T-helper 1 cell treated with Interleukin-12 subunit alpha and Interleukin-12 subunit beta and Interleukin-4 antibody, amounts not matched to agents 30 ng/mL and 1 ng/mL, for 36 hours (primary cell): ENCODE measurements around the gene NAA38. TPM values are rescaled to one million over a fixed set of nuclear protein-coding genes. Genes with fewer than 3 reads are reported as not detected.

Experiments
- intact Hi-C: fragments of 100-400 bp; cut with micrococcal nuclease; formaldehyde crosslinking; loops from one replicate; pipeline ENCODE4 v1.15.1; 2024
- total RNA-seq: library from RNA; stranded (reverse); gene quantifications from 2 replicates; pipeline ENCODE4 v1.2.3, GENCODE V29; 2022

The NAA38 gene
- total RNA-seq, 1 donor from 2014 or later = 51.5 TPM

- intact Hi-C loops = no loop called here
These were observed 48.1 kb downstream of the NAA38 start for GRCh38 chr17:7809086-7809790.

GRCh38 chr17:7807206-7807605 lies 50.2 kb downstream of the NAA38 start:
- intact Hi-C loops = no loop called here

Other genes with a start within 250 kb of the NAA38 start
- gene FXR2, start 242.7 kb downstream of the NAA38 start, total RNA-seq = 32.6 and 40.1 TPM in 2 replicates
- 27.4 and 29.0 TPM in 2 replicates for gene SAT2, start 229.7 kb downstream of the NAA38 start, total RNA-seq
- gene SHBG, start 227.4 kb downstream of the NAA38 start, total RNA-seq = not detected in 2 replicates
- 0.22 and 0.37 TPM in 2 replicates for gene ATP1B2, start 206.6 kb downstream of the NAA38 start, total RNA-seq
- gene TP53, start 170.1 kb downstream of the NAA38 start, total RNA-seq = 207 and 218 TPM in 2 replicates
- 19.7 and 23.9 TPM in 2 replicates for gene WRAP53, start 169.1 kb downstream of the NAA38 start, total RNA-seq
- gene EFNB3, start 152.4 kb downstream of the NAA38 start, total RNA-seq = 0.05 TPM in 1 of 2 replicates, not detected in the other
- not detected in 2 replicates for gene DNAH2, start 139.8 kb downstream of the NAA38 start, total RNA-seq
- 35.5 and 39.7 TPM in 2 replicates for gene KDM6B, start 23.3 kb downstream of the NAA38 start, total RNA-seq
- 1.6 TPM in 2 replicates for gene TMEM88, start 2.5 kb downstream of the NAA38 start, total RNA-seq
- gene CYB5D1, start 444 bp upstream of the NAA38 start, total RNA-seq = 7.0 and 7.9 TPM in 2 replicates
- 142 and 145 TPM in 2 replicates for gene CHD3, start 31.2 kb upstream of the NAA38 start, total RNA-seq
- gene RNF227, start 58.7 kb upstream of the NAA38 start, total RNA-seq = 2.9 and 3.9 TPM in 2 replicates
- 9.1 and 9.8 TPM in 2 replicates for gene KCNAB3, start 72.3 kb upstream of the NAA38 start, total RNA-seq
- 194 and 203 TPM in 2 replicates for gene TRAPPC1, start 74.4 kb upstream of the NAA38 start, total RNA-seq
- gene CNTROB, start 74.6 kb upstream of the NAA38 start, total RNA-seq = 40.5 and 47.0 TPM in 2 replicates
- gene GUCY2D, start 145.1 kb upstream of the NAA38 start, total RNA-seq = not detected in 2 replicates
- not detected in 2 replicates for gene ALOX15B, start 181.5 kb upstream of the NAA38 start, total RNA-seq
- gene ALOX12B, start 230.2 kb upstream of the NAA38 start, total RNA-seq = 0.29 TPM in 1 of 2 replicates, not detected in the other